ENCODE measurements around the gene LYL1. TPM values are rescaled to one million over a fixed set of nuclear protein-coding genes. Genes with fewer than 3 reads are reported as not detected.

LYL1 gene
- polyA plus RNA-seq, 4 donors, result 4.6 to 7.4 (median 4.7) TPM

GRCh38 chr19:13094771-13095392 is 7.8 kb downstream of the LYL1 start:
- no peak for DNase-seq (ENCODE audit: low read depth in 4 of 4, low spot score in 3 of 4)

DNA sequence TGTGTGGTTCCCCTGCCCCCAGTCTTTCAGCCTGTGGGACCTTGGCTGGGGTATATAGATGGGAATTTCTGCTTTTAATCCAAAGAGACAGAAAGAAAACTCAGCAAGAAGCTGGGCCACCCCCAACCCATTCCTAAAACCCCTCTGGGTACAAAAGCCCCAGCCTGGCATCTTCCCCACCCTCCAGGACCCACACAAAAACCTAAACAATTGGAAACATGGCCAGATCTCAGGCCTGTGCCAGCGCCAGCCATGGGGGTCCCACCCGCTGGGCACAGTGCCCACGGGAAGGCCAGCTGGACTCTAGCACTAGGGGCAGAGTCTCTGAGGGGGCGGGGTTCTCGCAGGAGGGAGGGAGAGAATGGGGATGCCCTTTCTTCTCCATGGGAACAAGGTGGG is 8.6 kb downstream of the LYL1 start:
- no peak for DNase-seq (ENCODE audit: low read depth in 4 of 4, low spot score in 3 of 4)

DNA sequence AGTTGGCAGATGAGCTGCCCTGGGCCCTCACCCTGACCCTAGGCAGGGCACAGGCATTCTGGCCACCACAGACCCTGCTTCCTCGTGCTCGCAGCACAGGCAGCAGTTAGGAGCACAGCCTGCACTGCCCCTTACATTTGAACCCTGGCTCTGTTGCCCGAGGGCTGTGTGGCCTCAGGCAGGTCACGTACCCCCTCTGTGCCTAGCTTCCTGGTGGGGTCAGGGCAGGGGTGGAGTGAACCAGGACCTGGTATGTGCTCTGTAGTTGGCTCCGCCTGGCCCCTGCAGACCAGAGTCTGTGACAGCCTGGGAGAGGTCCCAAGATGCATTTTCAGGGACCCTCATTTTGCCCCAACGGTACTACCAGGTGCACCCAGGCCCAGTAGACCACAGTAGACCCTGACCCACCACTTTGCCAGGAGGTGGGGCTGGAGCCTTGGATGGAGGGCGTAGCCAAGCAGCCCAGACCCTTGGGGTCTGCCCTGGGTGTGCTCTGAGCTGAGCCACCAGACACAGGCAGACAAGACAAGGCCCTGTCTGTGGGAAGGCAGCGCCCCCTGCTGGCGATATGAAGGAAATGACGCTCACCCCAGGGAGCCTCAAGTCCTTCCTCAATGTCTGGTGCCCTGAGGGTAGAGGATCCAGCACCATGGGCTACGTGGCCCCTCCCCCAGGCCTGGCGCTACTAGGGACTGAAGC is 9.1 kb downstream of the LYL1 start:
- no peak for DNase-seq (ENCODE audit: low read depth in 4 of 4, low spot score in 3 of 4)

- no peak for DNase-seq (ENCODE audit: low read depth in 4 of 4, low spot score in 3 of 4)
Observed at GRCh38 chr19:13092606-13093235, 9.9 kb downstream of the LYL1 start.

DNA sequence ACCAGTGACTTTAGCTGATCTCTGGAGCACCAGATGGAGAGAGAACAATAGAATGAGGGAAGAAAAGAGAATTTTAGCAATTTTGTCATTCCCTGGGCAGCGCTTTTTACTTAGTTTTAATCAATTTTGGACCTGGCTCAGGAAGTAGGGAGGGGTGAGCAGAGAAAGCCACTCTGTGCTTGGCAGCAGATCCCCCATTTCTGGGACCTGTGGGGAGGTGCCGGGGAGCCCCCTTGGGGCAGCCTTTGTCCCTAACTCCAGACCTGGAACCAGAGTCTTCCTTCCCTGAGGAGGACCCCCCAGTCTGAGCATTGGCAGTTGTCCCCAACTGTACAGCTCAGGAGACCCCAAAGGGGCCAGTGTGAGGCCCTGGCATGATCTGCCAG is 10.5 kb downstream of the LYL1 start:
- DNase-seq (ENCODE audit: low read depth in 4 of 4, low spot score in 3 of 4), result no peak

DNA sequence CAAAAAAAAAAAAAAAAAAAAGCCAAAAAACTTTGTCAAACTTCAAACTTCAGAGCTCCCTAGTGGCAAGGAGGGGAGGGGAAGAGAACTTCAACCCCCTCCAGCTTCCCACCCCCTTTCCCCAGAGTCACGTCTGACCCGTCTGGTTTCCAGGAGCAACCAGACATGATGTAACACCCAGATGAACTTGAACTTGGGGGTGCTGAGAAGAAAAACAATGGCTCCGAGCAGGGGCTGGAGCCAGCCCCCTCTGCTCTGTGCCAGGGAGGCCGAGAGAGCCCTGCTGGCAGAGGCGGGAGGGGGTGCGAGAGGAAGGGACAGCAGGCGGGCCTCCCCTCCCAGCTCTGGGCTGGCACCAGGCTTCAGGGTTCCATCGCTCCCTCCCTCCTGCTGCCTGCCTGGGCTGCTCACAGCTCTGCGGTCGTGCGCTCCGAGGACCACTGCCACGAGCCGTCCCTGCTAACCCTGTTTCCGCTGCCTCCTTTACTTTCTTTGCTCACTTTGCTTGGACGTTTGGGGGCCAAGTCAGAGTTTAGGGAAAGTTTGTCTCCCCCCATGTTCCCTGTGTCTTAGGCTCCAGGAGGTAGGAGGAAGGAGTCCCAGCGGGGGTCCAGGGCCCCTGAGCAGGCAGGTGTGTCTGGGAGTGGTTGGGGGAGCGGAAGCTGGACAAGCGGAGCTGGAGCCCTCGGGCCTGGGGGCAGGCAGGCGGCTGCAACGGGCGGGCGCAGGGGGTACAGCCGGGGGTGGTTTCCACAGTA is 11.1 kb downstream of the LYL1 start:
- DNase-seq (ENCODE audit: low read depth in 4 of 4, low spot score in 3 of 4), result peak in 1 of 4 donors; percentile 61

- no peak for DNase-seq (ENCODE audit: low read depth in 4 of 4, low spot score in 3 of 4)
Observed at GRCh38 chr19:13090511-13091231, 12.0 kb downstream of the LYL1 start.

GRCh38 chr19:13089857-13090507 is 12.7 kb downstream of the LYL1 start:
- no peak for DNase-seq (ENCODE audit: low read depth in 4 of 4, low spot score in 3 of 4)

DNA sequence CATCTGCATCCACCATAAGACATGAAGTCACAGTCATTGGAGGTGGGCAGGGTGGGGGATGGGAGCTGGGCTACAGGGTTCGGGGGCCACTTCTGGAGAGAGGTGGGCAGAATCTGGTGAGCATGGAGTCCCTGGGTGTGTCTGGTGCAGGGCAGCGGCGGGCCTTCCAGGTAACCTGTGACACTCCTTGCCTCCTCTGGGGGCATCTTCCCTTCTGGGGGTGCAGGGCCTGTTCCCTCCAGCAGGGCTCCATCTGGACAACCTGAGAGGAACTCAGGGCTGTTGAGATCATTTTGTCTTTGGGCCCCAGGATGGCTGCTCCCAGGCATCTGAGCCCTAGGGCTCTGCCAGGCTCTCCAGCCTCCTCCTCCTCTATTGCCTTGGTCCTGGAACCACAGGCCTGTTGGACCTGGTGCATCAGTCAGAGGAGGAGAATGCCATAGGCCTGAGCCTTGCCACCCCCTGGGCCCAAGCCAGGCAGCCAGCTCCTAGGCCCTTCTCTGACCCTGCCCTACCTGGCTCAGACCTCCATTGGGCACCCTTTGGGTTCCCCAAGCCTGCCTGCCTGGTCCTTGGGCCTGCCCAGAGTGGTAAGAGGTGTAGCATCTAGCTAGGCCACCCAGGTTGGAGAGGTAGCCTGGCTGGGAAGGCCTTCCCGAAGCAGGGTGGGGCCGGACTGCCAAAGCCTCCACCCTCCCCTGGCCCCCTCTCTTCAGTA is 13.4 kb downstream of the LYL1 start:
- no peak for DNase-seq (ENCODE audit: low read depth in 4 of 4, low spot score in 3 of 4)

GRCh38 chr19:13087795-13088537 is 14.7 kb downstream of the LYL1 start:
- no peak for DNase-seq (ENCODE audit: low read depth in 4 of 4, low spot score in 3 of 4)

GRCh38 chr19:13087295-13087694 is 15.4 kb downstream of the LYL1 start:
- no peak for DNase-seq (ENCODE audit: low read depth in 4 of 4, low spot score in 3 of 4)

DNA sequence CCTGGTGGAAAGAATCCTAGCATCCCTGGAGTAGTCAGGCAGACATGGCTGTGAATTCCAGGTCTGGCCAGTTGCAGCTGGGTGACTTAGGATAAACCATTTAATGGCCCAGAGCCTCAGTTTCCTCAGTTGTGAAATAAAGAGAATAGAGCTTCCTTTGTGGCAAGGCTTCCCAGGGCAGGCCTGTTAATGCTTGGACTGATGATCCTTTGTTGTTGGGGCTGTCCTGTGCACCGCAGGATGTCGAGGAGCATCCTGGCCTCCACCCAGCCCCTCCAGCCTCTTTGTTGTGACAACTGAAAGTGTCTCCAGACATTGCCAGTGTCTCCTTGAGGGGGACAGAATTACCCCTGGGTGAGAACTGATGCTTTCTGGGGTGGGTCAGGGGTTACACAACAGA is 16.3 kb downstream of the LYL1 start:
- no peak for DNase-seq (ENCODE audit: low read depth in 4 of 4, low spot score in 3 of 4)

- no peak for DNase-seq (ENCODE audit: low read depth in 4 of 4, low spot score in 3 of 4)
Observed at GRCh38 chr19:13085666-13086065, 17.0 kb downstream of the LYL1 start.

DNA sequence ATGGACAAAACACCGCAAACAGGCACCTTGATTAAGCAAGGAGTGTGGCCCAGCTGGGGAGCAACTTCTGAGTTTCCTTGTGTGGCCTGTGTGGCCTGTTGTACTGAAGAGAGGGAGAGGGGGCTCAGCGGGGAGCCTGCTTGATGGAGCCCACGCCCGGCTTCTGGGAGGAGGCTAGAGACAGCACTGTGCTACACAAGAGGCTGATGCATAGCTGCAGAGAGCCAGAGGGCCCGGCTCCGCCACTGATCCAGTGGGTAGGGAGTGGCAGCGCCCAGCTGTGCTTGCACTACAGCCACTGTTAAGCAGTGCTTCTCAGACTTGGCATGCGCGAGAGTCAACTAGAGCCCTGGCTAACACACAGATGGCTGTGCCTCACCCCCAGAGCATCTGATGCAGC is 19.0 kb downstream of the LYL1 start:
- DNase-seq (ENCODE audit: low read depth in 4 of 4, low spot score in 3 of 4), result no peak

- DNase-seq (ENCODE audit: low read depth in 4 of 4, low spot score in 3 of 4), result no peak
Observed at GRCh38 chr19:13083008-13083404, 19.7 kb downstream of the LYL1 start.

- no peak for DNase-seq (ENCODE audit: low read depth in 4 of 4, low spot score in 3 of 4)
Observed at GRCh38 chr19:13082192-13083007, 20.3 kb downstream of the LYL1 start.

GRCh38 chr19:13079542-13079986 is 23.1 kb downstream of the LYL1 start:
- no peak for DNase-seq (ENCODE audit: low read depth in 4 of 4, low spot score in 3 of 4)
